ENCODE data around the gene KRT75. TPM values are rescaled to one million over a fixed set of nuclear protein-coding genes. Genes with fewer than 3 reads are reported as not detected.
A peak's percentile ranks its signal among the peaks of the same experiment; 100 is the strongest.

Gene KRT75
- total RNA-seq, 1 donor from 2014 or later, result not detected

DNA sequence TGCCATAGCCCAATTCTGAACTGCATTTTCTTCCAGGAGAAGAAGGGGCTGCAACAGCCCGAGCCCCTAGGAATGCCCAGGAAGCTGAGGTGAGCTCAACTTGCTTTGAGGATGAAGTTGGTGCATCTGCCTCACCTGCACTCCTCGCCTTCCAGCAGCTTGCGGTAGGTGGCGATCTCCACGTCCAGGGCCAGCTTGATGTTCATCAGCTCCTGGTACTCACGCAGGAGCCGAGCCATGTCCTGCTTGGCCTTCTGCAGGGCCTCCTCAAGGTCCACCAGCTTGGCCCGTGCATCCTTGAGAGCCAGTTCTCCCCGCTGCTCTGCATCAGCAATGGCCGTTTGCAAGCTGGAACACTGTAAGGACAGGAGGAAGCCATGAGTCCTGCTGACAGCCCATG, 6.0 kb downstream of the KRT75 start:
- Mint-ChIP-seq H3K27ac (no peak overlapping the region), H3K36me3 (no peaks in the 10 kb centered on the region), H3K9me3 (no peaks in the 10 kb centered on the region), H3K4me3 (no peak overlapping the region), H3K27me3 (ENCODE audit: low read depth) (peaks cover 49% of the 10 kb centered on the region), H3K4me1 (peaks cover 14% of the 10 kb centered on the region)
- no peak for DNase-seq (ENCODE audit: low spot score in 2 of 2, unreplicated experiment in 2 of 2)
- no peak for TF ChIP-seq CTCF (IDR thresholded peaks at IDR 0.05; ENCODE audit: unreplicated experiment)

DNA sequence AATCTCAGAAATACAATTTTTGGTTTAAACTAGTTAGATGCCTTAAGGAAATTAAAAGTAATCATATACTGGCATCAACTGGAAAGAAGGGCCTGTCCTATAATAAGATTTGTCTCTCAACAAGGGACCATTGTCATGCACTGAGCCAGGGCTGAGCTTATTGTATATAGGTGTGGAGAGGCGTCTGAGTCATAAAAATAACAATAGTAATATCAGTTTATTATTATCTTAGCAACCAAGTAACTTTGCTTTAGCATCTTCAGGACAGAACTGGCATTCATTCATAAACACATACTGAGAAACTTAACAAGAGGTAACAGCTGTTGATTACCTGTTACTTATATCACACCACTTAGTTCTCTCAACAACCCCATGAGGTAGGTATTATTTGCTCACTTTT, 7.1 kb downstream of the KRT75 start:
- DNase-seq (ENCODE audit: low spot score in 2 of 2, unreplicated experiment in 2 of 2), result no peak
- H3K4me1 Mint-ChIP-seq, result peaks cover 19% of the 10 kb centered on the region
- no peak overlapping the region for H3K4me3 Mint-ChIP-seq
- no peak overlapping the region for H3K27ac Mint-ChIP-seq
- no peaks in the 10 kb centered on the region for H3K9me3 Mint-ChIP-seq
- no peak for TF ChIP-seq CTCF (IDR thresholded peaks at IDR 0.05; ENCODE audit: unreplicated experiment)
- no peaks in the 10 kb centered on the region for H3K36me3 Mint-ChIP-seq
- peaks cover 39% of the 10 kb centered on the region for H3K27me3 Mint-ChIP-seq (ENCODE audit: low read depth)

GRCh38 chr12:52426034-52426433, 8.1 kb downstream of the KRT75 start:
- Mint-ChIP-seq H3K4me3 (no peak overlapping the region), H3K27ac (no peak overlapping the region), H3K4me1 (peaks cover 19% of the 10 kb centered on the region), H3K9me3 (no peaks in the 10 kb centered on the region), H3K36me3 (no peaks in the 10 kb centered on the region), H3K27me3 (ENCODE audit: low read depth) (peaks cover 30% of the 10 kb centered on the region)
- no peak for DNase-seq (ENCODE audit: low spot score in 2 of 2, unreplicated experiment in 2 of 2)
- no peak for TF ChIP-seq CTCF (IDR thresholded peaks at IDR 0.05; ENCODE audit: unreplicated experiment)

GRCh38 chr12:52425466-52425865, 8.7 kb downstream of the KRT75 start:
- peaks cover 19% of the 10 kb centered on the region for H3K4me1 Mint-ChIP-seq

DNA sequence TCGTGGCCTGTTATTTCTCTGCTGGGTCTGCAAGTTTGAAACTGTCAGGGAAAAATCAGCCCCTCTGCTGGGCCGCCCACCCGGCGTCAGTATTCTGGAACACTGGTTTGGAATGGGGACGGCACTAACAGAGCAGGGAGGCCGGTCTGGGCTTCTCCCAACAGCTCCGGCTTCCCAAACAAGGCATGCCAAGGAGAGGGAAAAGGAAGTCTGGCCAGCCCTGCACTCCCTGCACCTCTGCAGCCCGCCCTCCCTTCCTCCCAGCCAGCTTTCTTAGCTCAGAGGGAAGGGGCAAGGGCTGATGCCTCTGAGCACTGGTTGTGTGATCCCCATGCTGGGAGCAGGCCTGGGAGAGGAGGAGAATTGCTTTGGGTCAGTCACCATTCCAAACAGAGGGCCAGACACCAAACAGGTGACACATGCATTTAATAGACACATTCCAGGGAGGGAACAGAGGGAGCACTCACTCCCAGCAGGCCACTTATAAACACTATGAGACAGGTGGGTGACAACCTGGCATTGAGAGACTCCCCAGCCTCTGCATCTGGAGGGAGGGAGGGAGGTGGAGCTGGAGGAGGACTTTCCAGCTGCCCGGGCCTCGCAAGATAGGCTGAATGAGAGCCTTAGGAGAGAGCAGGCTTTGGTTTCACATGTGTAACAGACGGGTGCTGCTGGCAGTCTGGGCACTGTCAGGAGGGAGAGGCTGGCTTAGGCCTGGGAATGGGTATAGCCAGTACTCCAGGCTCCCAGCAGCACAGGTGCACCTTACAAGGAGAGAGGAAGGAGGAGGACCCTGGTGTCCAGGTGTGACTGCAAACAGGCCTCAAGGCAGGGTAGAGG, 10.3 kb downstream of the KRT75 start:
- H3K36me3 Mint-ChIP-seq, result no peaks in the 10 kb centered on the region
- no peak for DNase-seq (ENCODE audit: low spot score in 2 of 2, unreplicated experiment in 2 of 2)
- peaks cover 19% of the 10 kb centered on the region for H3K4me1 Mint-ChIP-seq
- H3K9me3 Mint-ChIP-seq, result no peaks in the 10 kb centered on the region
- peak overlapping the region; percentile 74 for H3K27ac Mint-ChIP-seq
- H3K27me3 Mint-ChIP-seq (ENCODE audit: low read depth), result peaks cover 10% of the 10 kb centered on the region
- no peak overlapping the region for H3K4me3 Mint-ChIP-seq
- no peak for TF ChIP-seq CTCF (IDR thresholded peaks at IDR 0.05; ENCODE audit: unreplicated experiment)

More at GRCh38 chr12:52425466-52425865, 8.7 kb downstream of the KRT75 start:
- no peak overlapping the region for H3K4me3 Mint-ChIP-seq
- peaks cover 24% of the 10 kb centered on the region for H3K27me3 Mint-ChIP-seq (ENCODE audit: low read depth)
- no peak for TF ChIP-seq CTCF (IDR thresholded peaks at IDR 0.05; ENCODE audit: unreplicated experiment)
- no peak overlapping the region for H3K27ac Mint-ChIP-seq
- no peaks in the 10 kb centered on the region for H3K9me3 Mint-ChIP-seq
- H3K36me3 Mint-ChIP-seq, result no peaks in the 10 kb centered on the region
- no peak for DNase-seq (ENCODE audit: low spot score in 2 of 2, unreplicated experiment in 2 of 2)
